OCI-M1 (cell line): ENCODE data around the gene MAPKBP1.
A peak's percentile ranks its signal among the peaks of the same experiment; 100 is the strongest.
"Not testable (repeated sequence)": the region's sequence is repeated elsewhere in the genome, so short reads cannot be mapped to it uniquely, and the experiment has no call there.

Experiments used
- DNase-seq: peaks from one replicate; lab custom pipeline; 2025; lab: John Stamatoyannopoulos, UW

Gene MAPKBP1, protein sequence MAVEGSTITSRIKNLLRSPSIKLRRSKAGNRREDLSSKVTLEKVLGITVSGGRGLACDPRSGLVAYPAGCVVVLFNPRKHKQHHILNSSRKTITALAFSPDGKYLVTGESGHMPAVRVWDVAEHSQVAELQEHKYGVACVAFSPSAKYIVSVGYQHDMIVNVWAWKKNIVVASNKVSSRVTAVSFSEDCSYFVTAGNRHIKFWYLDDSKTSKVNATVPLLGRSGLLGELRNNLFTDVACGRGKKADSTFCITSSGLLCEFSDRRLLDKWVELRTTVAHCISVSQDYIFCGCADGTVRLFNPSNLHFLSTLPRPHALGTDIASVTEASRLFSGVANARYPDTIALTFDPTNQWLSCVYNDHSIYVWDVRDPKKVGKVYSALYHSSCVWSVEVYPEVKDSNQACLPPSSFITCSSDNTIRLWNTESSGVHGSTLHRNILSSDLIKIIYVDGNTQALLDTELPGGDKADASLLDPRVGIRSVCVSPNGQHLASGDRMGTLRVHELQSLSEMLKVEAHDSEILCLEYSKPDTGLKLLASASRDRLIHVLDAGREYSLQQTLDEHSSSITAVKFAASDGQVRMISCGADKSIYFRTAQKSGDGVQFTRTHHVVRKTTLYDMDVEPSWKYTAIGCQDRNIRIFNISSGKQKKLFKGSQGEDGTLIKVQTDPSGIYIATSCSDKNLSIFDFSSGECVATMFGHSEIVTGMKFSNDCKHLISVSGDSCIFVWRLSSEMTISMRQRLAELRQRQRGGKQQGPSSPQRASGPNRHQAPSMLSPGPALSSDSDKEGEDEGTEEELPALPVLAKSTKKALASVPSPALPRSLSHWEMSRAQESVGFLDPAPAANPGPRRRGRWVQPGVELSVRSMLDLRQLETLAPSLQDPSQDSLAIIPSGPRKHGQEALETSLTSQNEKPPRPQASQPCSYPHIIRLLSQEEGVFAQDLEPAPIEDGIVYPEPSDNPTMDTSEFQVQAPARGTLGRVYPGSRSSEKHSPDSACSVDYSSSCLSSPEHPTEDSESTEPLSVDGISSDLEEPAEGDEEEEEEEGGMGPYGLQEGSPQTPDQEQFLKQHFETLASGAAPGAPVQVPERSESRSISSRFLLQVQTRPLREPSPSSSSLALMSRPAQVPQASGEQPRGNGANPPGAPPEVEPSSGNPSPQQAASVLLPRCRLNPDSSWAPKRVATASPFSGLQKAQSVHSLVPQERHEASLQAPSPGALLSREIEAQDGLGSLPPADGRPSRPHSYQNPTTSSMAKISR (N-terminal part only)

DNA sequence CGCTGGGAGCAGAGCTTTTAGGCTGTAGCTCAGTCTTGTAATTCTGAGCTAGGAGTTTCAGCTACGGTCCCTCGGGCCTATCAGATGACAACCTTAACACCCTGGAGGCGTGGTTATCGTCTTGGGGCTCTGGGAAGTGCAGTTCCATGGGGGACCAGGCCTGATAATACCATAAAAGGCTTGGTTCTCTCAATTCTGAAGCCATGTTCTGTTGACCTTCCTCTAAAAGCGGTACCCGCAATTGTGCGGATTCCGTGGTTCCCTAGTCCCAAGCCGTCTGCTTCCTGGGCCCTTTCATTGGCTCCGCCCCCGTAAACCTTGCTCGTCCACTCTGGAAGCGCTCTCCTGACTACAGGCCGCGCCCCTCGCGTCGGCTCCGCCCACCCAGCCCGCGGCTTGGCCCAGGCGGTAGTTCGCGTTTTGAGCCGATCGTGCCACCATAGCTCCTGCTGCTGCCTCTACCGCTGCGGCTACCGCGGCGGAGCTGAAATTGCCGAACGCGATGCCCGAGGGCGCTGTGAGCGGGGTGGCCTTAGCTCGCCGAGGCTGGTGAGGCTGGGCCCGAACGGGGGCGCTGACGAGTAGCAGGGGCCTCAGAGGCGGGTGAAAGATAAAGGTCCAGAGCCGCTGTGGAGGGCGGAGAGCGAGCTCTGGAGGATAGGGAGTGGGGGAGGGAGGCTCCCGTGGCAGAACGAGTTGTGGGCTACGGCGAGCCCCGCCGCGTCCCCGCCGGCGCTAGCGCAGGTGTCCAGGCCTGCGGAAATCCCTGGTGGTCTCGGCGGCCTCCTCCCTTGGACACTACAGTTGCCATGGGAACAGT lies at the start of gene MAPKBP1:
Gene MAPKBP1, plus strand, starts transcription at position 423 of the 820 bp plus-strand sequence. CDS start 792 bp downstream, outside the sequence.
- DNase-seq = peak; percentile 99

DNA sequence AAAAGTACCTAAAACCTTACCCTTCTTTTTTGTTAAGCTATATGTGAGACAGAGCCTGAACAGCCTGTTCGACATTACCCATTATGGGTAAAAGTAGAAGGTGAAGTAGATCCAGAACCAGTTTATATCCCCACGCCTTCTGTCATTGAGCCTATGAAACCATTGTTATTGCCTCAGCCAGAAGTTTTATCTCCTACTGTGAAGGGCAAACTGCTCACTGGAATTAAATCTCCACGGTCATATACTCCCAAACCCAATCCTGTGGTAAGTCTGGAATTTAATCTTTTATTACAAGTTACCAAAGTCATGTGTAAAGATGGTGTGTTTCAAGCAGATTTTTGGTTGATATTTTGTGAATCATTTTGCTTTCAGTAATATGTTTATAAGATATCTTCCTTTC lies 47.1 kb upstream of the MAPKBP1 start:
- peak; percentile 1 for DNase-seq

DNA sequence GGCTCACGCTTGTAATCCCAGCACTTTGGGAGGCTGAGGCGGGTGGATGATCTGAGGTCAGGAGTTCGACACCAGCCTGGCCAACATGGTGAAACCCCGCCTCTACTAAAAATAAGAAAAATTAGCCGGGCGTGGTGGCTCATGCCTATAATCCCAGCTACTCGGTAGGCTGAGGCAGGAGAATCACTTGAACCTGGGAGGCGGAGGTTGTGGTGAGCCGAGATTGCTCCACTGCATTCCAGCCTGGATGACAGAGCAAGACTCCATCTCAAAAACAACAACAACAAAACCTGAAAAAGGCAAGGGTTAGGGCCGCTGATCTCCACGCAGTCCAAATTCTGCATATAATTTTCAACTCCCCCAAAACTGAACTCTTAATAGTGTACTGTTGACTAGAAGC lies 46.2 kb upstream of the MAPKBP1 start:
- DNase-seq = not testable (repeated sequence)

DNA sequence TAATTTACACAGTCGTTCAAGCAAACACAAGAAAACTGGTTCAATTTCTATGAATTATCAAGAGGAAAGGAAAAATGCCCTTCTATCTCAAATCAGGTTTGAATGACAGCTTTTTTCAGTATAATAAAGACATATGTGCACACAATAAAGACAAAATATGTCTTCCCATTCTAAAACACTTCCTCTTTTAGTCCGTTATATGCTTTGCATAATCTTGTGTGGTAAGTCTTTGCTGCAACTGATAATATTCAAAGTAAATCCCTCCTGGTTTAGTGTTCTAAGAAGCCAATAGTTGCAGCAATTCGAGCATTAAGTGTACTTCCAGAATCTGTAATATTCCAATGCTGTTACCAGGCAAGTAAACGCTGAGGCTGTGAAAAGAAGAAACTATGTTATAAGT lies 43.7 kb upstream of the MAPKBP1 start:
- peak; percentile 92 for DNase-seq

DNA sequence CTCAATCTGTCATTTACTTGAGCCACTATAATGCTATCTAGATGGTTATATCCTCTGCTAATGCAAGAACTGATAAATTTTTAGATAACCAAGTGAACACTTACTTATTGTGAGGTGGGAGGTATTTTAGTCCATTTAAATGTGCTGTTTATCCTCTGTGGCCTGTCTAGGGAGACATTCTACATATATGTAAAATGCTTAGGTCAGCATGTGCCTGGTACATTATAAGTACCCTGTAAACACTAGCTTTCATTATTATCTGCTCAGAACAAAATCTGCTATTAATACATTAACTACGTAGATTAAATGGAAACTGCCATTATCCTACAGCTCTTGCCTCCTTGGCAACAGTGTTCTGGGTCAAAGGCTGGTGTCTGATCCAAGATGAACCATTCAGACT lies 41.8 kb upstream of the MAPKBP1 start:
- DNase-seq = no peak

DNA sequence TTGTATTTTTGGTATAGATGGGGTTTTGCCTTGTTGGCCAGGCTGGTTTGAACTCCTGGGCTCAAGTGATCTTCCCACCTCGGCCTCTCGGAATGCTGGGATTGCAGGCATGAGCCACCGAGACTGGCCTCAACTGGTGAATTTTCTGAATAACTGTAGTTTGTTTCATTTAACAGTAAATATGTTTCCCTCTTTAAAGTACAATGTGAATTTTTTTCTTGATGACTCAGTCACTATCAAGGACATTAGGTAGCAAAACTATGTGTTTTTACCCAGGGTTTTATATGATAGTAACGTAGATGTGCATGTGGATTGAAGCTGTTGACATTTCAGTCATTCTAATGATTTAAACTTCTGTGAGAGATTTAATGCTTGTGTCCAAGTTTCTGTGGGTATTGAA lies 40.2 kb upstream of the MAPKBP1 start:
- no peak for DNase-seq

DNA sequence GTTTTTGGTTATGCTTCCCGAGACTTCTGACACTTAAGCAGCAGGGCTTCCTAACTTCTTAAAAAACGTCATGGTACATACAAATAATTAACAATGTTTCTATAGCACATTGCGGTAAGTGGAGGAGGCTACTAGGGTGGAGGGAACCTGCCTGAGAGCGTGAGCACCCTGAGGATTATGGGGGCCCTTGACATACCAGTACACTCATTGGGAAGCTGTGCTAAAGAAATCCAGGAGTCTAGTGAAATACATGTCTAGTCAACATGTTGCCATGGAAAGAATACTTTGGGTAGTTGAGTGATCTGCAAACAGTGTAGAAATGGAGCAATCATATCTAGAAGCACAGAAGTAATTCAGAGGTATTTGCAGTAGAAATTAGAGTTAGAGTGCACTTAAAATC lies 39.2 kb upstream of the MAPKBP1 start:
- no peak for DNase-seq

DNA sequence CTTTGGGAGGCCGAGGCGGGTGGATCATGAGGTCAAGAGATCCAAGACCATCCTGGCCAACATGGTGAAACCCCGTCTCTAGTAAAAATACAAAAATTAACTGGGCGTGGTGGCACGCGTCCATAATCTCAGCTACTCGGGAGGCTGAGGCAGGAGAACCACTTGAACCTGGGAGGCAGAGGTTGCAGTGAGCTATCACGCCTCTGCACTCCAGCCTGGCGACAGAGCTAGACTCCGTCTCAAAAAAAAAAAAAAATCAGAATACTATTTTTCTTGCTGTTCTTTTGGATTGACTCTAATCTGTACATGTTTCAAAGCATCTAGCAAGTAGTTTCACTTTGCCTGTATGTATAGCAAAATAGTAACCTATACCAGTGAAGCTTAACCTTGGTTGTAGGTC lies 38.8 kb upstream of the MAPKBP1 start:
- DNase-seq = not testable (repeated sequence)

DNA sequence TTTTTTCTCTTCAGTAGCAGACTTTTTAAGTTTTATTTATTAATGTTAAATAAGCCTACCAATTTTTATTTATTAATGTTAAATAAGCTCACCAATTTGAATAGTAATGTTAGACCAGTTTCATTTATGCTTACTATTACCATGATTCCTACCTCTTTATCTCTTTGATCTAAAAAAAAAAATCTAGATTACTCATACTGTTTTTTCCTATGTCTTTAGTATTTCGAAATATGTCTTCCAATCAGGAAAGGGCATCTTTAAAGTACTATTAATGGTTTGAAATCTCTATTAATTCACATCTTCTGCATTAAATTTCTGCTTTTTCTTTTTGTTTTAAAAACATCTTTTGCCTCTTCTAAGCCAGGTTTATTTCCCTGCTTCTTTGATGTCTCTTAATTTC lies 27.5 kb upstream of the MAPKBP1 start:
- no peak for DNase-seq

DNA sequence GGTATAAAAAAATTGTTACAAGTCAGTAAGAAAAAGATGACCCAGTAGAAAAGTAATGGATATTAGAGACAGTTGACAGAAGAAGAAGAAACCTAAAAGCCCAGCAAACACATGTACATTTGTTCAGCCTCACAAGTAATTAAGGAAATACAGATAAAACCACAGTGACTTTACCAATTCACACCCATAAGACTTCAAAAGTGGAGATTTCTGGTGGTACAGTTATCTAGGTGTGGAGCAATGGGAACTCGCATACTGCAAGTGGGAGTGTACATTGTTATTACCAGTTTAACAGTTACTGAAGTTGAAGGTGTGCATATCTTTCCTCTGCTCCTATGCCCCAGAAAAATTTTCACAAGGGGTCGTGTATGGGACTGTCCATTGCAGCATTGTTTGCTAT lies 18.1 kb upstream of the MAPKBP1 start:
- DNase-seq = no peak

DNA sequence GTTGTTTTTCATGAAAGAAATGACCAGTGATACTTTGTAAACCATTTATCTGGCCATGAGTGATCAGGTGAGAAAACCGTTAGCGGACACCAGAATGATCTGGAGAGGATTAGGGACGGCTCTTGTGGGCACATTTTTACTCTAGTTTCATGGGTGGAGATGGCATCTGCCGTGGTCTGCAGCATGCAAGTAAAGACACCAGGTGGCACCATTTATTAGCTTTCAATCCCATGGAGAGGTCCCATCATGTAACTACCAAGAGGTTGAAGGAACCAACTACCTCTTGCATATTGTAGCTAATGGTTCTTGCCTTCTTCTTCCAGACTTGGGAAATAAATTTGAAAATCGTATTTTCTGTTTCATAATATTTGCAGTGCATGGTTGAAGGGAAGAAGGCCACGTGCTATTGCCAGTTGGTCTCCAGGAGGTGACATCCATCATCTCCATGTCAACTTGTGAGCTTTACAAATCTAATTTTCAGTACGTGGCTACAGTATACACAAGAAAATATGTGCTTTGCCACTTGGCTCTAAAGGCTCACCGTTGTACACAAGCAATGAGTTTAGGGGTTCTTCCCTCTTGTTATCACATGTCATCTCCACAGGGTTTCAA lies 1.5 kb upstream of the MAPKBP1 start:
- DNase-seq = peak; percentile 83

DNA sequence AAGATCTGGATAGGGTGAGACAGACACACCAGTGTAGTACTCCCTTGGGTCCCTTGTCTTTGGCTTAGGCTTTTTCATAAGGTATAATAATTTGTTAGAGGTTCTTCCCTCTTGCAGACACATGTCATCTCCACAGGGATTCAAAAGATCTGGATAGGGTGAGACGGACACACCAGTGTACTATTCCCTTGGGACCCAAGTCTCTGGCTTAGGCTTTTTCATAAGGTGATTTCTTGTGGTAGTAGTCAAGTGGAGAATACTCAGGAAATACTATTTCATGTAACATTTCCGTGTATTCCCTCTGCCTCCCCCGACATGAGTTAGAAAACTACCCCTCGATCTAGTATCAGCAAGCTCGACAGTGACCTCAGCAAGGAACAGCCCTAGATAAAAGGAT lies 954 bp upstream of the MAPKBP1 start:
- no peak for DNase-seq

DNA sequence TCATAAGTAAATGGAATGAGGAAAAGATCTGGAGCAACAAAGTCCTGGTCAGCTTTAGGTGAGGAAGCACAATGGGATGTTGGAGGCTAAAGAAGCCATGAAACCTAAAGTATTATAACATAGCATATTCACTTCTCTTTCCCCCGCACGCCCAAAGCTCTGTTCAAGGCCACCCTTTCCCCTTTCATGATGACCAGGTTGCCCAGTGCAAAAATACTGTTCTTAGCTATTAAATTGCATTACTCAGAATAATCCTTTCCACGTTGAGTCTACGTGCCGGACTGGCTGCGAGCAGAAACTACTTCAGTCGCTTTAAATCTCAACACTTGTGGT lies 589 bp upstream of the MAPKBP1 start:
- no peak for DNase-seq

DNA sequence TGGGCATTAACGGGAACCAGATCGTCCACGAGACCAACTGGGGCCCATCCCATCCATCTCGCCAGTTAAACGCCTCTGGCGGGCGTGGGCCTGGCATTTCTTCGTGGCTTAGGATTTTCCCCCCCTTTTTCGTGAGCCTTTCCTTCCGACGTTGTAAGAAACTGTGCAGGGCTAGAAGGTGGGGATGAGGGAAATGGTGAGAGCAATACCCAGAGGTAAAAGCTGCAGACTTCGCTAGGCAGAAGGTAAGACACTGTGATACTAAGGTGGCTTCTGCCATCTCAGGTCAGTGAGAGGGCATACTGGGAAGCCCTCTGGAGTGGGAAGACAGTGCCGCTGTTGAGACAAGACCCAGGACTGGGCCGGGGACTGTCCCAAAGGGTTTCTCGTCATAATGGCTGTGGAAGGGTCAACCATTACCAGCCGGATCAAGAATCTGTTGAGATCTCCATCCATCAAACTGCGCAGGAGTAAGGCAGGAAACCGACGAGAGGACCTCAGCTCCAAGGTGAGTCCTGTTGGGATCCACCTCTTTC lies 666 bp downstream of the MAPKBP1 start:
- DNase-seq = no peak

DNA sequence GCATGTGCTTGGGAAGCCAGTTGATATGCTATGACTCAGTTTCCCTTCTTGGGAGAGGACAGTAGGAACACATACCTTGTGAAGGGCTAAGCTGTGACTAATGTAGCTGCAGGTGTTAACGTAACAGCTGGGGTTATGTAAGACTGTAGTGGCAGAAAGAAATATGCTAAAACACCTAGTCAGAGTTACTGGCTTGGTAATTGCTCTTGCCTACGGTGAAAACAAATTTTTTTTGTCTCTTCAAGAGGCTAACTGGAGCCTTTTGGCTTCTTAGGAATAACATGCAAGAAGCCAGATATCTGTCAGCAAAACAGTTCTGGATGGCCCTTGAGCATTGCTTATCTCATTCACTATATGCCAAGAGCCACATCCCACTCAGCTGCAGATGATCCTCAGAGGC lies 1.4 kb downstream of the MAPKBP1 start:
- DNase-seq = peak; percentile 27

DNA sequence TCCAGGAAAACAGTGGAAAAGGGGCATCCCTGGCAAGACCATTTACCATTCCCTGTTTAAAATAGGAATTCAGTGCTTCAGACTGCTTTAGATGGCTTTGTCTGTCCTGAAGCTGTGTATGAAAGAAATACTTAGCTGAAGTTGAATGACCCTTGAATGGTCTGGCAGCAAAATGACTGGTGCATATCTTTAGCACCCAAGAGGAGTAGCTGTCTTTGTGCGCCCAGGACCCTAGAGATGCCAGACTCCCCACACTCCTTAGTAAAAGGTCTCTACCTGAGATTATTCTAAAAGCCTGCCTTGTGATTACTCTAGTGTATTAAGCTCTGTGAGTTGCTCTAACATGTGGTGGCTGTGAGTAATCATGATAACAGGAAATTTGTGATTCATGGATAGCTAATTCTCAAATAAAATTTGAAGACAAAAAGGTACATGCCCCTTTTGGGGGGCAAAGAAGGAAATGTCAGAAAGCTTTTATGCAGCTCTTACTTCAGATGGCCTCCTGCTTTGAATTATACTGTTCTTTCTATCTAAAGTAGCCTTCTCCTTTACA lies 3.2 kb downstream of the MAPKBP1 start:
- DNase-seq = no peak

DNA sequence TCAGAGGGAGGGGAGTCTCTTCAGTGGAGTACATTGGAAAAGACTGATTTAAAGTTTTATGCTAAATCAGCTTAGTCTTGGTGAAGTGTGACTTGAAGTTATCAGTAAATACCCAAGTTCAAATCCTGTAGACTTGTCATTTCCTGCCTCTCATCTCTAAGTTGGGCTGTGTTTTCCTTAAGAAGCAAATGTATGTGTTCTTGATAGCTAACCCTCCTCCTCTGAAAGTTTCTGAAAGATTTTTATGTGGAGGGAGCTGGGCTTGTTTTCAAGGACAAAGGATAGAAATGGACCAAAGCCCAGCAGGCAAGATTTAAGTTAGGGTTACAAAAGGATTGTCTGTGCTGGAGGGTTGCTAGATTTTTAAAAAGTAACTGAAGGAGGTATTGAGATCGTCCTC lies 4.2 kb downstream of the MAPKBP1 start:
- DNase-seq = no peak

DNA sequence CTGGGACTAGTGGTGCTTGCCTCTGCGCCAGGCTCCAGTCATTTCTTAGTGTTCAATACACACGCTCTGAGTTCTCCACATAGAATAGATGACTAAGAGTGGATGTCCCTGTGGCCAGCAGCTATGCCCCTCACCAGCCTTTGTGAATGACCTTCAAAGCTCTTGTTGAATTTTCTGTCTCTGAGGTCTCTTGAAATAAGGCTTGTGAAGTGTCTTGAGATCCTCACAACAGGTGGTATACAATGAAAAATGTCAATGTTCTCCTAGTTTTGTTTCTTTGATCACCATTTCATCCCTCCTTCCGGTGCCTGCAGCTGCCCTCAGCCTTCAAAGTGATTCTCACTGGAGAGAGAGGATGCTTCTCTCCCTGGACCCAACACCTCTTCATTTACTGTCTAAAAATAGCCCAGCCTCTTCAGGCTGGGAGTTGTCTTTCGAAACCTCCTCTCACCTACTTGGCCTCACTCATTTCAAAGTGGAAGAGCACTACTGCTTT lies 5.4 kb downstream of the MAPKBP1 start:
- DNase-seq = no peak

DNA sequence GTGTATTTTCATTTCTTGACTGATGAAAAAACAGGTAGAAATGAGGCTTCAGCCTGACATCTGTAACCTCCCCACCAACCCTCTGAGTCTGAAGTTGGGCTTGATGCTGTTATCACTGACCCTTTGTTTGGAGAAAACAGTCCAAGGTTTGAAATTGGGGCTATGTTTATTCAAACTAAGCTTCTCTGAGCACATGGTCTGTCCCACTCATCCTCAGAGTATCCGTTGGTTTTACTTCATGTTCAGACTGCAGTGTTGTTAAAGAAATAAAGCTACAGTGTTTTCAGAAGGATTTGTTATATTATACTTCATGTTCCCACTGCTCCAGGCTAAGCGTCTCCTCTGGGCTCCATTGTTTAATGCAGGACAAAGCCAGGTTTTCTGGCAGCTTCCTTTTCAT lies 6.0 kb downstream of the MAPKBP1 start:
- DNase-seq = no peak

DNA sequence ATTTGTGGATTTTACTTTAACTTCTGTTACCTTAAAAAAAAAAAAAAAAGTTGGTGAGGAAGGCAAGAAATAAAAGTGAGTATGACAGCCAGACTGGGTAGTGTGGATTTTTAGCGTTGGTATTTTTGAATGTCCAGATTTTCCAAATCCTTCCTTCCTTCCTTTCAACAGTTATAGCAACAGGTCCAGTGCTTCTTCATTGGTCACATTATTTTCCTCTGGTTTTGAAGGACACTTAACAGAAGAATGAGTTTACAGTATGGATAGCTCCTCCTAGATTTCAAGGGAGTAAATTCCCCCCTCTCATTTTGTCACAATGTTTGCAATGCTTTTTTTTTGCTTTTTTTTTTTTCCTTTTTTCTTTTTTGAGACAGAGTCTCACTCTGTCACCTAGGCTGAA lies 6.4 kb downstream of the MAPKBP1 start:
- DNase-seq = no peak
